ENCODE measurements around the gene PTPRC. TPM values are rescaled to one million over a fixed set of nuclear protein-coding genes. Genes with fewer than 3 reads are reported as not detected.

Gene PTPRC
- total RNA-seq, 1 experiment from 2014 or later = 0.11 TPM

GRCh38 chr1:198714271-198714670 is 75.4 kb downstream of the PTPRC start:
- ATAC-seq (no peak), DNase-seq (no peak)
- Histone ChIP-seq H4K20me1 (ENCODE audit: low read length) (no peaks in the 10 kb centered on the region), H2AFZ (ENCODE audit: low read length) (no peak overlapping the region), H3K4me1 (ENCODE audit: insufficient read depth, low read length) (peaks cover 26% of the 10 kb centered on the region), H3K9me2 (replicated peaks; ENCODE audit: low read length) (no peaks in the 10 kb centered on the region), H3K9ac (ENCODE audit: low read length) (no peak overlapping the region), H3F3A (ENCODE audit: low read length, unreplicated experiment) (no peaks in the 10 kb centered on the region), H3K9me3 (ENCODE audit: low read length) (no peaks in the 10 kb centered on the region), H3K4me2 (ENCODE audit: low read length) (no peak overlapping the region), H3K27ac (ENCODE audit: low read length) (no peak overlapping the region), H3K36me3 (ENCODE audit: low read depth, low read length) (no peaks in the 10 kb centered on the region), H3K4me3 (ENCODE audit: low read length) (no peak overlapping the region), H3K79me2 (ENCODE audit: low read length) (no peaks in the 10 kb centered on the region), H3K27me3 (ENCODE audit: low read length) (no peaks in the 10 kb centered on the region)
- no TSS peak for BruUV-seq (replicated peaks)
- ChIA-PET CTCF (no interaction called here), POLR2A (ENCODE audit: unreplicated experiment) (no interaction called here)
- intact Hi-C loops (cut with micrococcal nuclease) = no loop called here
- no peak for TF ChIP-seq CTCF (conservative IDR thresholded peaks at IDR 0.05; ENCODE audit: low read depth, low read length)
- TF ChIP-seq EZH2 (IDR thresholded peaks at IDR 0.05; ENCODE audit: low read length, unreplicated experiment) = no peak
- no peak for TF ChIP-seq EZH2phosphoT487 (IDR thresholded peaks at IDR 0.05; ENCODE audit: borderline replicate concordance, low read length)

DNA sequence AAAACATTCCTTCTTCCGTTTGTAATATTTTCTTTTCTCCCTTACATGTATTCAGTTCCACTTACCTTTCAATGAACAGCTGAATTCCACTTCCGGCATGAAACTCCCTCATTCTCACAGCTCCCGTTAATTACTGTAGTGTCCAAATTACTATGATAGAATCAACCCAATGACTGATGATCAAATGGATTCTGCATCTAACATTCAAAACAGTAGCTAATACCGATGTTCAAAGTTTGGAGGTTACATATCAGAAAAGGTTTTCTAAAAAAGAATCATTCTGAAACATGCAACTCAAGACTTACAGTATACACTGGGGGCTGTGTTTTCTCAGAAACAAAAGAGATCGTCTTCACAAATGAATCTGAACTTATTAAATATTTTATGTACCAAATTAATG is 77.2 kb downstream of the PTPRC start:
- no peaks in the 10 kb centered on the region for H3K9me2 ChIP-seq (replicated peaks; ENCODE audit: low read length)
- H2AFZ ChIP-seq (ENCODE audit: low read length) = no peak overlapping the region
- no peaks in the 10 kb centered on the region for H3F3A ChIP-seq (ENCODE audit: low read length, unreplicated experiment)
- H3K79me2 ChIP-seq (ENCODE audit: low read length) = no peaks in the 10 kb centered on the region
- intact Hi-C loops (cut with micrococcal nuclease) = no loop called here
- no peaks in the 10 kb centered on the region for H3K9me3 ChIP-seq (ENCODE audit: low read length)
- no peaks in the 10 kb centered on the region for H3K36me3 ChIP-seq (ENCODE audit: low read depth, low read length)
- DNase-seq = no peak
- H3K4me2 ChIP-seq (ENCODE audit: low read length) = no peak overlapping the region
- no peak overlapping the region for H3K27ac ChIP-seq (ENCODE audit: low read length)
- H3K4me3 ChIP-seq (ENCODE audit: low read length) = no peak overlapping the region
- no TSS peak for BruUV-seq (replicated peaks)
- no peaks in the 10 kb centered on the region for H3K27me3 ChIP-seq (ENCODE audit: low read length)
- H4K20me1 ChIP-seq (ENCODE audit: low read length) = no peaks in the 10 kb centered on the region
- H3K4me1 ChIP-seq (ENCODE audit: insufficient read depth, low read length) = peaks cover 26% of the 10 kb centered on the region
- TF ChIP-seq CTCF (conservative IDR thresholded peaks at IDR 0.05; ENCODE audit: low read depth, low read length) (no peak), EZH2phosphoT487 (IDR thresholded peaks at IDR 0.05; ENCODE audit: borderline replicate concordance, low read length) (no peak), EZH2 (IDR thresholded peaks at IDR 0.05; ENCODE audit: low read length, unreplicated experiment) (no peak)
- ChIA-PET CTCF (no interaction called here), POLR2A (ENCODE audit: unreplicated experiment) (no interaction called here)
- no peak overlapping the region for H3K9ac ChIP-seq (ENCODE audit: low read length)
- ATAC-seq = no peak

DNA sequence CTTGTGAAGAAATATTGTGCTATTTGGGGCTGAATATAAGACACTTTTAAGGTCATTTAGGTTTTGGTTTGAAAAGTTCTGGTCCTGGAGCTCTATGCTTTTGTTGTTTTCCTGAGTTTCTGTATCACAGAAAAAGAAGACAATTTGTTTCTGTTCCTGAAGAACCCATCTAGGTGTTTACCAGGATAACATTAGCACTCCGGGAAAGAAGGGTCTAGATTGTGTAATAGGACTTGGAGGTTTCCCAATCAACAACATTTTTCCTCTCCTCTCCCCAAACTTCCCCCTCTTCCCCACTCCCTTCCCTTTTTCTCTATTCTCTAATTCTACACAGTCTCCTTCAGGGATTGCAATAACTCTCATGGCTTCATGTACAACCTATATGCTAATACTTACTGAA is 78.7 kb downstream of the PTPRC start:
- Histone ChIP-seq H3K79me2 (ENCODE audit: low read length) (no peaks in the 10 kb centered on the region), H3K36me3 (ENCODE audit: low read depth, low read length) (no peaks in the 10 kb centered on the region), H4K20me1 (ENCODE audit: low read length) (no peaks in the 10 kb centered on the region), H3K9ac (ENCODE audit: low read length) (no peak overlapping the region), H3K27me3 (ENCODE audit: low read length) (no peaks in the 10 kb centered on the region), H3K4me2 (ENCODE audit: low read length) (no peak overlapping the region), H3K4me1 (ENCODE audit: insufficient read depth, low read length) (peaks cover 12% of the 10 kb centered on the region), H3K27ac (ENCODE audit: low read length) (no peak overlapping the region), H3K9me3 (ENCODE audit: low read length) (no peaks in the 10 kb centered on the region), H2AFZ (ENCODE audit: low read length) (no peak overlapping the region), H3K9me2 (replicated peaks; ENCODE audit: low read length) (no peaks in the 10 kb centered on the region), H3F3A (ENCODE audit: low read length, unreplicated experiment) (no peaks in the 10 kb centered on the region), H3K4me3 (ENCODE audit: low read length) (no peak overlapping the region)
- intact Hi-C loops (cut with micrococcal nuclease) = no loop called here
- TF ChIP-seq EZH2 (IDR thresholded peaks at IDR 0.05; ENCODE audit: low read length, unreplicated experiment) (no peak), CTCF (conservative IDR thresholded peaks at IDR 0.05; ENCODE audit: low read depth, low read length) (no peak), EZH2phosphoT487 (IDR thresholded peaks at IDR 0.05; ENCODE audit: borderline replicate concordance, low read length) (no peak)
- POLR2A ChIA-PET (ENCODE audit: unreplicated experiment) = no interaction called here
- CTCF ChIA-PET = no interaction called here
- ATAC-seq = no peak
- no TSS peak for BruUV-seq (replicated peaks)
- no peak for DNase-seq
